Activated naive CD8-positive, alpha-beta T cell treated with anti-CD3 and anti-CD28 coated beads for 36 hours (primary cell): ENCODE results near the gene RBP4. TPM values are rescaled to one million over a fixed set of nuclear protein-coding genes. Genes with fewer than 3 reads are reported as not detected.

Experiments used
- DNase-seq: peaks from one replicate; pipeline ENCODE4 v3.0.0; 2021
- H3K27ac Mint-ChIP-seq: one replicate; pipeline ENCODE4 v1.8.0; 2022; ENCODE audit warnings: mild to moderate bottlenecking, moderate library complexity, mixed read lengths
- H3K27me3 Mint-ChIP-seq: one replicate; pipeline ENCODE4 v1.8.0; 2022; ENCODE audit warnings: mild to moderate bottlenecking, mixed read lengths
- H3K36me3 Mint-ChIP-seq: one replicate; pipeline ENCODE4 v1.8.0; 2021; ENCODE audit warnings: mild to moderate bottlenecking, mixed read lengths
- H3K4me1 Mint-ChIP-seq: one replicate; pipeline ENCODE4 v1.8.0; 2021; ENCODE audit warnings: mixed read lengths
- H3K4me3 Mint-ChIP-seq: one replicate; pipeline ENCODE4 v1.8.0; 2022; ENCODE audit warnings: mild to moderate bottlenecking, moderate library complexity, mixed read lengths
- H3K9me3 Mint-ChIP-seq: one replicate; pipeline ENCODE4 v1.8.0; 2022; ENCODE audit warnings: mixed read lengths
- total RNA-seq, 2 experiments: library from RNA; stranded (reverse); gene quantifications; one replicate each; pipeline ENCODE4 v1.2.3, GENCODE V29; 2021

The RBP4 gene
- total RNA-seq, 2 experiments from 2014 or later: not detected

- Mint-ChIP-seq H3K4me3 (no peak overlapping the region), H3K4me1 (no peaks in the 10 kb centered on the region), H3K36me3 (no peaks in the 10 kb centered on the region), H3K27me3 (peaks cover 7% of the 10 kb centered on the region), H3K27ac (no peak overlapping the region), H3K9me3 (peaks cover 3% of the 10 kb centered on the region)
- DNase-seq: no peak
Observed at GRCh38 chr10:93584445-93584844, 16.6 kb downstream of the RBP4 start.

GRCh38 chr10:93580828-93581227, 20.2 kb downstream of the RBP4 start:
- no peak for DNase-seq
- no peak overlapping the region for H3K27ac Mint-ChIP-seq
- H3K4me1 Mint-ChIP-seq: no peaks in the 10 kb centered on the region
- peaks cover 7% of the 10 kb centered on the region for H3K27me3 Mint-ChIP-seq
- peaks cover 3% of the 10 kb centered on the region for H3K9me3 Mint-ChIP-seq
- no peak overlapping the region for H3K4me3 Mint-ChIP-seq
- H3K36me3 Mint-ChIP-seq: no peaks in the 10 kb centered on the region

- Mint-ChIP-seq H3K4me3 (no peak overlapping the region), H3K27ac (no peak overlapping the region), H3K4me1 (no peaks in the 10 kb centered on the region), H3K36me3 (no peaks in the 10 kb centered on the region), H3K9me3 (peaks cover 3% of the 10 kb centered on the region), H3K27me3 (peaks cover 7% of the 10 kb centered on the region)
- no peak for DNase-seq
Observed at GRCh38 chr10:93579985-93580711, 20.9 kb downstream of the RBP4 start.

DNA sequence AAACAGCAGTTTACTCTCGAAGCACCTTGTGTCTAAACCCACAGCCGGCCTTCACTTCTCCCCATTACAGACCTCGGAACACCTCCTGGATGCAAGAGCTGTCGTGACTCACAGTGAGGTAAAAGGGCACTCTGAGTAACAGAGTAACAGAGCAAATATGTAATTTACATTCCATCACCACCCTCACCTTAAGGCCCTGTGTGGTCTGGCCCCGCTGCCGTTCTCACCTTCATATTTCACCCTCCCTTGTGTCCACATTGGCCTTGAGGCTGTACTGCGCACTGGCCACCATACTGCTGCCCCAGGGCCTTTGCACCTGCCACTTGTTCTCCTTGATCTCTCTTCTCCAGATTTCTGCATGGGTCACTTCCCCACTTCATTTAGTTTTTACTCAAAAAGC, 21.9 kb downstream of the RBP4 start:
- H3K9me3 Mint-ChIP-seq: peaks cover 3% of the 10 kb centered on the region
- H3K27me3 Mint-ChIP-seq: peaks cover 7% of the 10 kb centered on the region
- H3K4me3 Mint-ChIP-seq: no peak overlapping the region
- no peaks in the 10 kb centered on the region for H3K4me1 Mint-ChIP-seq
- no peak for DNase-seq
- H3K27ac Mint-ChIP-seq: no peak overlapping the region
- H3K36me3 Mint-ChIP-seq: no peaks in the 10 kb centered on the region

- Mint-ChIP-seq H3K9me3 (peaks cover 3% of the 10 kb centered on the region), H3K27me3 (peaks cover 8% of the 10 kb centered on the region), H3K4me3 (no peak overlapping the region), H3K36me3 (no peaks in the 10 kb centered on the region), H3K27ac (no peak overlapping the region), H3K4me1 (peaks cover 5% of the 10 kb centered on the region)
- DNase-seq: no peak
Observed at GRCh38 chr10:93577565-93577964, 23.5 kb downstream of the RBP4 start.

- Mint-ChIP-seq H3K4me3 (no peak overlapping the region), H3K27ac (no peak overlapping the region), H3K27me3 (peaks cover 15% of the 10 kb centered on the region), H3K4me1 (peaks cover 5% of the 10 kb centered on the region), H3K9me3 (peaks cover 3% of the 10 kb centered on the region), H3K36me3 (no peaks in the 10 kb centered on the region)
- no peak for DNase-seq
Observed at GRCh38 chr10:93576888-93577287, 24.1 kb downstream of the RBP4 start.

GRCh38 chr10:93573924-93574323, 27.1 kb downstream of the RBP4 start:
- H3K4me3 Mint-ChIP-seq: no peak overlapping the region
- peaks cover 5% of the 10 kb centered on the region for H3K4me1 Mint-ChIP-seq
- no peaks in the 10 kb centered on the region for H3K36me3 Mint-ChIP-seq
- H3K9me3 Mint-ChIP-seq: no peaks in the 10 kb centered on the region
- DNase-seq: no peak
- H3K27me3 Mint-ChIP-seq: peaks cover 24% of the 10 kb centered on the region
- H3K27ac Mint-ChIP-seq: no peak overlapping the region

DNA sequence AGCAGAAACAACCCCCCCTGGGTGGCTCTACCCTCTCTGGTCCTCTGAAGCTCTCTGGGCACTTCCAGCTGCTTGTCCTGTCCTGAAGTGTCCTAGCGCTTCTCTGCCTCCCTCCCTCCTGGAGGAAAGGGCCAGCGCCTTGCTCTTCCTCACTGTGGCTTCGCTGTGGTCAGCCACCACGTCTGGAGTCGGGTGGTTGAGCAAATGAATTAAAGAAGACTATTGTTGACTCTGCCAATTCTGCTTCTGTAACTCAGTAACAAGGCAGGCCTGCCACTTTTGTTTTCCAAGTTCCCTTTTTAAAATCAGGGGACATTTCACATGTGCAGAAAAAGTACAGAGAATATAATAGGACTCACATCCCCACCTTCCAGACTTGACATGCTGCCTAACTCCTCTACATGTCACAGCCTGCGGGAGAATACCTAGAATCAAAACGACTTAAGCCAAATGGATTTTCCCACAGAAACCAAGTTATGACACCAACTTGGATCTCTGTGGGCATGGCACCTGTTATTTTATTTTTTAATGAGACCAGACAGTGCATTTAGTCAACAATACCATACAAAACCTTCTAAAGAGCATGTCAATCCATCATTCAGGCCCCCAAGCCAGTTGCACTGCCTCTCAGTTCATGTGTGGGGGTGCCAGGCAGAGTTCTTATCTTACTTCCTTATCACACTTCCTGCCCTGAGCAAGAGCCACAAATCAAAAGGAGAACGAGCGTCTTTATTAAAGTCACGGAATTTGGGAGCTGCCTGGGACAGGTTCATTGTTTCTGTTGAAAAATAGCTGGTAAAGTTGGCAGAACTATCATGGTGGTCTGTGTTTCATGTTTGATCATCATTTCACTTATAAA, 27.8 kb downstream of the RBP4 start:
- H3K27ac Mint-ChIP-seq: no peak overlapping the region
- no peak overlapping the region for H3K4me3 Mint-ChIP-seq
- H3K9me3 Mint-ChIP-seq: no peaks in the 10 kb centered on the region
- peaks cover 30% of the 10 kb centered on the region for H3K27me3 Mint-ChIP-seq
- H3K4me1 Mint-ChIP-seq: peaks cover 5% of the 10 kb centered on the region
- no peaks in the 10 kb centered on the region for H3K36me3 Mint-ChIP-seq
- no peak for DNase-seq

DNA sequence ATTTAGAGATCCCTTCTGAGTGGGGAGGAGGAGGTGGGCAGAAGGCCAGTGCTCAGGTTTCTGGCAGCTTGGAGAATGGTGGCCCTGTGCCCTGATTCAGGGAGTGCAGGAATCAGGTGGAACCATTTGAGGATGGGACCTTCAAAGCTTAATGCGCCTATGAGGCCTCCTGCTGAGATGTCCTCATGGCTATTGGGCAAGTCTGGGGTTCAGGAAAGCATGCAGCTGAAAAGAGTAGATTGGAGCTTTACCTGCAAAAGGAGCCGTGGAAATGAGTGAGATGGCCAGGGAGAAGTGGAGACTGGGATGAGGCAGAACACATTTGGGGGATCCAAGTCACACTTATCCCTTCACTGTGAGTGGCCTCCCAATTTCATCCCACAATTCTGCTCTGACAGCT, 28.4 kb downstream of the RBP4 start:
- Mint-ChIP-seq H3K4me1 (peaks cover 5% of the 10 kb centered on the region), H3K27ac (no peak overlapping the region), H3K27me3 (peaks cover 37% of the 10 kb centered on the region), H3K36me3 (no peaks in the 10 kb centered on the region), H3K4me3 (no peak overlapping the region), H3K9me3 (no peaks in the 10 kb centered on the region)
- no peak for DNase-seq

GRCh38 chr10:93570383-93570782, 30.7 kb downstream of the RBP4 start:
- DNase-seq: no peak
- Mint-ChIP-seq H3K27me3 (peaks cover 57% of the 10 kb centered on the region), H3K27ac (no peak overlapping the region), H3K4me3 (no peak overlapping the region), H3K4me1 (peaks cover 10% of the 10 kb centered on the region), H3K36me3 (no peaks in the 10 kb centered on the region), H3K9me3 (no peaks in the 10 kb centered on the region)

DNA sequence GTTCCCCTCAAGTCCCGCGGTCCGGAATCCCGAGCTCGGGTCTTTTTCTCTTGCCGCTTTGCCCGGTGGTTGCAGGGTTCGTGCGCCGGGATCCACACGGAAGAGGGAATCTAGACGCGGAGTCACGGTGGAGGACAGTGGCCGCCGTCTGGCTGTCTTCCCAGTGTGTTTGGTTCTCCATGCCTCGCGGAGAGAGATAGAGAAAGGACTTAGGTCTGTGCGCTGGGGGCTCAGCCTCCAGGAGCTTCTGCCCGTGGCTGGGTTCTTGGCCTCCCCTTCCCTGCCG, 33.0 kb downstream of the RBP4 start:
- peaks cover 6% of the 10 kb centered on the region for H3K4me1 Mint-ChIP-seq
- peaks cover 64% of the 10 kb centered on the region for H3K27me3 Mint-ChIP-seq
- H3K9me3 Mint-ChIP-seq: no peaks in the 10 kb centered on the region
- no peak overlapping the region for H3K27ac Mint-ChIP-seq
- H3K36me3 Mint-ChIP-seq: no peaks in the 10 kb centered on the region
- DNase-seq: no peak
- no peak overlapping the region for H3K4me3 Mint-ChIP-seq

- Mint-ChIP-seq H3K9me3 (no peaks in the 10 kb centered on the region), H3K36me3 (no peaks in the 10 kb centered on the region), H3K4me3 (no peak overlapping the region), H3K27me3 (peaks cover 61% of the 10 kb centered on the region), H3K27ac (no peak overlapping the region), H3K4me1 (peaks cover 6% of the 10 kb centered on the region)
- no peak for DNase-seq
Observed at GRCh38 chr10:93567277-93568104, 33.5 kb downstream of the RBP4 start.

GRCh38 chr10:93566435-93567276, 34.4 kb downstream of the RBP4 start, which contains the start of gene FFAR4:
Gene FFAR4, plus strand, starts transcription at chr10:93566665. Its CDS starts 56 bp downstream, at chr10:93566721.
- Mint-ChIP-seq H3K27me3 (peaks cover 55% of the 10 kb centered on the region), H3K36me3 (no peaks in the 10 kb centered on the region), H3K27ac (no peak within 1 kb of the TSS), H3K9me3 (no peaks in the 10 kb centered on the region), H3K4me1 (peaks cover 6% of the 10 kb centered on the region), H3K4me3 (no peak within 1 kb of the TSS)
- DNase-seq: no peak

DNA sequence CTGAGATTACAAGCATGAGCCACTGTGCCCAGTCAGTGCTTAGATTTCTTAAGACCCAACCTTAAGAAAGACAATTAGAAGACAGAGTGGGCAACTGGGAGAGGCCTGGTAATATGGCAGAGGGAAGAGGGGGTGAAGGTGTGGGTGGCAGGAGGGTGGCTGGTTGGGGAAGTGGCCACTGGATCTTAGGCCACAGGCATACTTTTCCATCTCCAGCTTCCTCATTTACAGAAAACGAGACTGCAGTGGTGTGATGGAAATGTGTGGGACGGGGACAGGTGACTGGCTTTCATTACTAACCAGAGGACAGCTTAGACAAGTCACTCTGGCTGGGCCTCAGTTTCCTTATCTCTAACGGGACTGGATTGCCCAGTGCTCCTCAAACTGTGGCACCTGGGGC, 35.6 kb downstream of the RBP4 start:
- H3K27ac Mint-ChIP-seq: no peak overlapping the region
- H3K36me3 Mint-ChIP-seq: no peaks in the 10 kb centered on the region
- H3K4me1 Mint-ChIP-seq: peaks cover 6% of the 10 kb centered on the region
- H3K4me3 Mint-ChIP-seq: no peak overlapping the region
- DNase-seq: no peak
- peaks cover 50% of the 10 kb centered on the region for H3K27me3 Mint-ChIP-seq
- no peaks in the 10 kb centered on the region for H3K9me3 Mint-ChIP-seq
